ENCODE data around the gene PRDM16.

GRCh38 chr1:3329640-3330281 lies 260.8 kb downstream of the PRDM16 start:
- no peak for TF ChIP-seq CTCF (optimal IDR thresholded peaks at IDR 0.05 in 1 of 3, IDR thresholded peaks at IDR 0.05 in 1 of 3, conservative IDR thresholded peaks at IDR 0.05 in 1 of 3; ENCODE audit: extremely low read depth in 1 of 3, insufficient read depth in 2 of 3, low read length in 3 of 3)
- TF ChIP-seq EZH2 (IDR thresholded peaks at IDR 0.05; ENCODE audit: low read length) = no peak
